ENCODE data around the gene KRT80.

Gene KRT80

DNA sequence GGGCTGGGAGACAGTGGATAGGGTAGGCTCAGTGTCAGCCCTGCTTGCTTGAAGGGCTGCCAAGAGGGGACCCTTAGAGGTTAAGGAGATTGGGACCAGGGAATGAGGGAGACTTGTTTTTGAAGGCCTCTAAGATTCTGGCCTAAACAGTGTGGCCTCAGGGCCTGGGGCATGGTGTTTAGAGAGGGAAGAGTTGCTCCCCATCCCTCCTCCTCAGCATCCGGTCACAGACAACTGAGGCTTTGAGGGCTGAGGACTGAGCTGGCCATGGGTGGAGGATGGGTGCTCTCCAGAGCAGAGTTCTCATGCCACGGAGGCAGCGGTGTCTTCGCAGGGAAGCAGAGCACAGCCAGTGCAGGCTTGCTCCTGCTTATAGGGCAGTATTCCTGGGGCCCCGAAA, 49.4 kb downstream of the KRT80 start:
- DNase-seq (ENCODE audit: low read depth, low spot score): no peak
- no peak overlapping the region for H3K4me3 ChIP-seq (ENCODE audit: low read depth, low read length)
- in situ Hi-C loops (cut with HindIII; ENCODE audit: low sequenced_read_pairs): no loop called here
- TF ChIP-seq, protein P1, sequence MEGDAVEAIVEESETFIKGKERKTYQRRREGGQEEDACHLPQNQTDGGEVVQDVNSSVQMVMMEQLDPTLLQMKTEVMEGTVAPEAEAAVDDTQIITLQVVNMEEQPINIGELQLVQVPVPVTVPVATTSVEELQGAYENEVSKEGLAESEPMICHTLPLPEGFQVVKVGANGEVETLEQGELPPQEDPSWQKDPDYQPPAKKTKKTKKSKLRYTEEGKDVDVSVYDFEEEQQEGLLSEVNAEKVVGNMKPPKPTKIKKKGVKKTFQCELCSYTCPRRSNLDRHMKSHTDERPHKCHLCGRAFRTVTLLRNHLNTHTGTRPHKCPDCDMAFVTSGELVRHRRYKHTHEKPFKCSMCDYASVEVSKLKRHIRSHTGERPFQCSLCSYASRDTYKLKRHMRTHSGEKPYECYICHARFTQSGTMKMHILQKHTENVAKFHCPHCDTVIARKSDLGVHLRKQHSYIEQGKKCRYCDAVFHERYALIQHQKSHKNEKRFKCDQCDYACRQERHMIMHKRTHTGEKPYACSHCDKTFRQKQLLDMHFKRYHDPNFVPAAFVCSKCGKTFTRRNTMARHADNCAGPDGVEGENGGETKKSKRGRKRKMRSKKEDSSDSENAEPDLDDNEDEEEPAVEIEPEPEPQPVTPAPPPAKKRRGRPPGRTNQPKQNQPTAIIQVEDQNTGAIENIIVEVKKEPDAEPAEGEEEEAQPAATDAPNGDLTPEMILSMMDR (IDR thresholded peaks at IDR 0.05; ENCODE audit: low read depth, low read length): no peak

DNA sequence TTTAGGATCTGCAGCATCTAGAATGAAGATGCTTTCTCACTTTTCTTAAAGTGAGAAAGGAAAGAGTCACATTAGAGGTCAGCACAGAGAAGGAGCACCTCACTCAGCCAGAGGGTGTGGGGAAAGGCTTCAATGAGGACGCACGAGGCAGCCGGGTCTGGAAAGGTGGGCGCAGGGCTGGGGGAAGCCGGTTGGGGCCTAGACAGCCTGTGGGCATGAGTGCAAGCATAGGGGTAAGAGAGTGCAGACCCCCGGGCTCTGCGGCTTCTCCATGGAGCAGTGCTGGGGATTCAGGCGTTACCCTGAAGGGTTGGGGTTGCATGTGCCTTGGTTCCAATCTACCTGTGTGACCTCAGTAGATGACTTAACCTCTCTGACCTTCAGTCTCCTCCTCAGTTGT, 49.9 kb downstream of the KRT80 start:
- in situ Hi-C loops (cut with HindIII; ENCODE audit: low sequenced_read_pairs): no loop called here
- TF ChIP-seq, protein P1 (IDR thresholded peaks at IDR 0.05; ENCODE audit: low read depth, low read length): no peak
- no peak for DNase-seq (ENCODE audit: low read depth, low spot score)
- H3K4me3 ChIP-seq (ENCODE audit: low read depth, low read length): no peak overlapping the region

DNA sequence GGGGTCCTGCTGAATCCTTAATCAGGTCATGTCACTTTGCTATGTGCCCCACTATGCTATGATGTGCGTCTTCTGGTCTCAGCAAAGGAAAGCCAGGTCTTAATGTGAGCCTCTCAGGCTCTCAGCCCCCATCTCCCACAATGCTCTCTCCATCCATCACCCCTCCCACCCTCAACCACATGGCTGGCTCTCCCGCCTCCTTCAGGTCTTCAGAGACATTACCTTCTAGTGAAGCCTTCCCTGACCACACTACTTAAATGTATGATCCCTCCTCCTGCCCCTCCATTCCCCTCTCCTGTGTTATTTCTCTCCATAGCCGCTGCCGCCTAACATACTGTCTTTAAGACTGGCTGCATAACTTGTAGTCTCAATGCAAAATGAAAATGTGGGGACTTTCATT, 50.5 kb downstream of the KRT80 start:
- TF ChIP-seq, protein P1 (IDR thresholded peaks at IDR 0.05; ENCODE audit: low read depth, low read length): peak; percentile 10
- in situ Hi-C loops (cut with HindIII; ENCODE audit: low sequenced_read_pairs): no loop called here
- DNase-seq (ENCODE audit: low read depth, low spot score): no peak
- no peak overlapping the region for H3K4me3 ChIP-seq (ENCODE audit: low read depth, low read length)

DNA sequence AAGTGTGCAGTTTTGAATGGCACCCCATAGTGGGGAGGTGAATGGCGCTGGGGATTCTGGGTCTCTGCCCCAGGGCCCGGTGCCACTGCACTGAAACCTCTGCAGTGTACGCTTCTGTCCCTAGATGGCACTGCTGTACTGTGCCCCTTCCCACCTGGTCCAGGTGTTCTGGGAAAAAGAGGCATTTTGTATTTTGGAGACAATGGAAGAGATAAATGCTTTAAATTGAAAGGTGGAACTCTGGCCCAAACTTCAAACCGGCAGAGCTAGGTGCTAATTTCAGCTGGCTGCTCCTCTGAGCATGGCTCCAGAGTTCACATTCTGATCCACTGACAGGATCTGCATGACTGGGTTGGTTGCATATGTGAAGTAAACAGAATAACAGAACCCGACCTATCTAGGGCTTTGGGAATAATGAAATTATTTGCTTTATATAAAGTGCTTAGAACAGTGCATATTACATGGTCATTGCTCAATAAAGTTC, 52.2 kb downstream of the KRT80 start:
- TF ChIP-seq, protein P1 (IDR thresholded peaks at IDR 0.05; ENCODE audit: low read depth, low read length): peak; percentile 84
- H3K4me3 ChIP-seq (ENCODE audit: low read depth, low read length): no peak overlapping the region
- in situ Hi-C loops (cut with HindIII; ENCODE audit: low sequenced_read_pairs): no loop called here
- DNase-seq (ENCODE audit: low read depth, low spot score): no peak

DNA sequence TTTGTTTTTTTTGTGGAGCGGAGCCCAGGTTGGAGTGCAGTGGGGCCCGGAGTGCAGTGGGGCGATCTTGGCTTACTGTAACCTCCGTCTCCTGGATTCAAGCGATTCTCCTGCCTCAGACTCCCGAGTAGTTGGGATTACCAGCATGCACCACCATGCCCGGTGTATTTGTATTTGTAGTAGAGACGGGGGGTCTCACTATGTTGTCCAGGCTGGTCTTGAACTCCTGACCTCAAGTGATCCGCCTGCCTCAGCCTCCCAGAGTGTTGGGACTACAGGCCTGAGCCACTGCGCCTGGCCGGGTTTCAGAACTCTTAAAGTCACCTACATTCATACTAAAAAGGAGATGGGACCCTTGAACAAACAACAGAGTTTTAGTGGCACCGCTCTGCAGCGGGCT, 52.7 kb downstream of the KRT80 start:
- H3K4me3 ChIP-seq (ENCODE audit: low read depth, low read length): no peak overlapping the region
- TF ChIP-seq, protein P1 (IDR thresholded peaks at IDR 0.05; ENCODE audit: low read depth, low read length): no peak
- no peak for DNase-seq (ENCODE audit: low read depth, low spot score)
- in situ Hi-C loops (cut with HindIII; ENCODE audit: low sequenced_read_pairs): no loop called here

DNA sequence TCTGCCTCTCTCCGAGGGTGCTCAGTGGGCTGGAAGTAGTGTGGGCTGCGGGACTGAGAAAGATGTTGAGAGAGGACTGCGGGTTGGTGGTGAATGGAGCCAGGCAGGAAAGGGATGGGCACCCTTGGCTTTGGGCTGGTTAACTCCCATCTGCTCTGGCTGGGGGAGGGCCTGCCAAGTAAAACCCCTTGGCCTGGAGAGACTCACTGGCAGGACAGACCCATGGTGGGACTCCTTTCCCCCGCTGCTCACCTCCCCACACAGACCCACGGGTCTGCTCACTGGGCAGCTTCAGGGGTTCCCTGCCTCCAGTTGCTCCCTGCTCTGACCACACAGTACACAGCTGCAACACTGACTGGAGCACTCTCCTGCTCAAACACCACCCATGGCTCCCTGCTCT, 54.1 kb downstream of the KRT80 start:
- no peak for DNase-seq (ENCODE audit: low read depth, low spot score)
- TF ChIP-seq, protein P1 (IDR thresholded peaks at IDR 0.05; ENCODE audit: low read depth, low read length): no peak
- H3K4me3 ChIP-seq (ENCODE audit: low read depth, low read length): no peak overlapping the region
- in situ Hi-C loops (cut with HindIII; ENCODE audit: low sequenced_read_pairs): no loop called here

DNA sequence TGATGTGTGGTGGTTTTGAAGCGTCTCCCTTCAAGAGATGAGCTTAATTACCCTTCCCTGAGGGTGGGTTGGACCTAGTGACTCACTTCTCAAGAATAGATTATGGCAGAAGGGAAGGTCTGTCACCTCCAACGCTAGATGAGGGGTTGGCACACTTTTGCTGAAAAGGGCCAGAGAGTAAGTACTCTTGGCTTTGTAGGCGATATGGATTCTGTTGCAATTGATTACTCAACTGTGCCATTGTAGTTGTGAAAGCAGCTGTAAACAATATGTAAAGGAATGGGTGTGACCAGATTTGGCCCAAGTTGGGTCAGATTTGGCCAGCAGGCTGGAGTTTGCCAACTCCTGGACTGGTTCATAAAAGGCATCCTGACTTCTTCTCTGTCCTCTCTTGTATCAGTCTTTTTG, 59.1 kb downstream of the KRT80 start:
- no peak overlapping the region for H3K4me3 ChIP-seq (ENCODE audit: low read depth, low read length)
- TF ChIP-seq, protein P1 (IDR thresholded peaks at IDR 0.05; ENCODE audit: low read depth, low read length): no peak
- DNase-seq (ENCODE audit: low read depth, low spot score): no peak
- in situ Hi-C loops (cut with HindIII; ENCODE audit: low sequenced_read_pairs): no loop called here
